Measurements from ENCODE around the gene RASAL2. TPM values are rescaled to one million over a fixed set of nuclear protein-coding genes. Genes with fewer than 3 reads are reported as not detected.

RASAL2 gene
- total RNA-seq, 4 donors from 2014 or later, result 26.0 to 51.4 (median 31.0) TPM

DNA sequence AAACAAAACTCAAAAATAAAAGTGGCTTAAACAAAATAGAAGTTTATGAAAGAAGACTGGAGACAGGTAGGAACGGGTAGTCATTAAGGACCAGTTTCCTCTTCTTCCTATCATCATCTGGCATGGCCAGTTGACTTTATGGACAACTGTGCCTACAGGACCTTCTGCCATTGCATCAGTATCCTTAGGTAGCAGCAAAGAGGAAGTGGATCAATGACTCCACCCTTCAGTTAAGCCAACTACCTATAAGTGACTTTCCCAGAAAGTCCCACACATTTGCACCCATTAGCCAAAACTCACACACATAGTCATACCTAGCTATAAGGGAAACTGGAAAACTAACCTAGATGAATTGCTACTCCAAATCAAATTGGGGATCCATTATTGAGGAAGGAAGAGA lies 51.7 kb downstream of the RASAL2 start:
- no peak for DNase-seq (ENCODE audit: low spot score in 2 of 2)
- intact Hi-C loops (cut with DNase I; ENCODE audit: low total_unique reads), result no loop called here
- TF ChIP-seq POLR2A (IDR thresholded peaks at IDR 0.05), result no peak
- TF ChIP-seq, protein P1, sequence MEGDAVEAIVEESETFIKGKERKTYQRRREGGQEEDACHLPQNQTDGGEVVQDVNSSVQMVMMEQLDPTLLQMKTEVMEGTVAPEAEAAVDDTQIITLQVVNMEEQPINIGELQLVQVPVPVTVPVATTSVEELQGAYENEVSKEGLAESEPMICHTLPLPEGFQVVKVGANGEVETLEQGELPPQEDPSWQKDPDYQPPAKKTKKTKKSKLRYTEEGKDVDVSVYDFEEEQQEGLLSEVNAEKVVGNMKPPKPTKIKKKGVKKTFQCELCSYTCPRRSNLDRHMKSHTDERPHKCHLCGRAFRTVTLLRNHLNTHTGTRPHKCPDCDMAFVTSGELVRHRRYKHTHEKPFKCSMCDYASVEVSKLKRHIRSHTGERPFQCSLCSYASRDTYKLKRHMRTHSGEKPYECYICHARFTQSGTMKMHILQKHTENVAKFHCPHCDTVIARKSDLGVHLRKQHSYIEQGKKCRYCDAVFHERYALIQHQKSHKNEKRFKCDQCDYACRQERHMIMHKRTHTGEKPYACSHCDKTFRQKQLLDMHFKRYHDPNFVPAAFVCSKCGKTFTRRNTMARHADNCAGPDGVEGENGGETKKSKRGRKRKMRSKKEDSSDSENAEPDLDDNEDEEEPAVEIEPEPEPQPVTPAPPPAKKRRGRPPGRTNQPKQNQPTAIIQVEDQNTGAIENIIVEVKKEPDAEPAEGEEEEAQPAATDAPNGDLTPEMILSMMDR (IDR thresholded peaks at IDR 0.05), result no peak
- H3K4me3 ChIP-seq (ENCODE audit: low read depth, poor library complexity, severe bottlenecking), result no peak overlapping the region
- WGBS, 2 donors, result 87 to 95% methylated on average over 1 of the region's 1 CpG

DNA sequence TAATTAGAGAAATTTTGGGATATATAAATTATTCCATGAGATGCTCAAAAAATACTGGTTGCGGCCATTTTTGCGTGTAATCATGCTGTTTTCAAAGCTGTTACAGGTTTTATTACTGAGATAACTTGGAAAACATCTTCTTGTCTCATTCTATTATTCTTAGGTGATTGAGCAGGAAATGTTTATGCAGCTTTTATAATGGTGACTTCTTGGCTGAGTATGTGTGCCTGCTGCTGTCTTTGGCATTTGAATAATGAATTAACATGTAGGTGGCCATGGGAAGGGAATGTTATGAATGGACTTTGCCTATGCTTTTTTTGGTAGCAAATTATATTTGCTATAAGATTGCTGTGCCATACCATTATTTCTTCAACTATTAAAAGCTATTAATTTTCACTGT lies 52.5 kb downstream of the RASAL2 start:
- 92% methylated on average over 2 of the region's 2 CpGs for WGBS, 2 donors
- DNase-seq (ENCODE audit: low spot score in 2 of 2), result no peak
- TF ChIP-seq POLR2A (IDR thresholded peaks at IDR 0.05), result no peak
- TF ChIP-seq, protein P1 (IDR thresholded peaks at IDR 0.05), result no peak
- no peak overlapping the region for H3K4me3 ChIP-seq (ENCODE audit: low read depth, poor library complexity, severe bottlenecking)
- intact Hi-C loops (cut with DNase I; ENCODE audit: low total_unique reads), result no loop called here

DNA sequence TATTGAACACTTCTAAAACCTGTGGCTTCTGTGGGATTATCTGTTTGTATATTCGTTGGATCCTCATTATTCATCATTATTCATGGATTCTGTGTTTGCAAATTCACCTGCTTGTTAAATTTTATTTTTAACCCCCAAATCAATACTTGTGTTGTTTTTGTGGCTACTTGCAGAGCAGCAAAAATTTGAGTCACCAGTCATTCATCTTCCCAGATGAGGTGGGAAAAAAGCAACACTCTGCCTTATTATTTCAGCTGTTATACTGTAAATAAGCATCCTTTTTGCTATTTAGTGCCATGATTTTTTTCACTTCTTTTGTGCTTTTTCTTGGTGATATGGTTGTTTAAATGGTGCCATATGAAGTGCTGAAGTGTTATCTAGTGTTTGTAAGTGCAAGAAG lies 56.7 kb downstream of the RASAL2 start:
- H3K4me3 ChIP-seq (ENCODE audit: low read depth, poor library complexity, severe bottlenecking), result no peak overlapping the region
- WGBS, 2 donors, result 0 to 2% methylated on average over 1 of the region's 1 CpG
- DNase-seq (ENCODE audit: low spot score in 2 of 2), result no peak
- intact Hi-C loops (cut with DNase I; ENCODE audit: low total_unique reads), result no loop called here
- TF ChIP-seq, protein P1 (IDR thresholded peaks at IDR 0.05), result no peak
- no peak for TF ChIP-seq POLR2A (IDR thresholded peaks at IDR 0.05)

- TF ChIP-seq, protein P1 (IDR thresholded peaks at IDR 0.05), result no peak
- no peak for TF ChIP-seq POLR2A (IDR thresholded peaks at IDR 0.05)
- intact Hi-C loops (cut with DNase I; ENCODE audit: low total_unique reads), result no loop called here
- WGBS, 2 donors, result 37 to 60% methylated on average over 1 of the region's 1 CpG
Measured at GRCh38 chr1:178151831-178152230, 57.9 kb downstream of the RASAL2 start.

GRCh38 chr1:178155481-178156255 lies 61.8 kb downstream of the RASAL2 start:
- WGBS, 2 donors, result 62 to 63% methylated on average over 6 of the region's 6 CpGs

More at GRCh38 chr1:178151831-178152230, 57.9 kb downstream of the RASAL2 start:
- DNase-seq (ENCODE audit: low spot score in 2 of 2), result no peak
- H3K4me3 ChIP-seq (ENCODE audit: low read depth, poor library complexity, severe bottlenecking), result no peak overlapping the region

More at GRCh38 chr1:178155481-178156255, 61.8 kb downstream of the RASAL2 start:
- TF ChIP-seq POLR2A (IDR thresholded peaks at IDR 0.05), result no peak
- TF ChIP-seq, protein P1 (IDR thresholded peaks at IDR 0.05), result no peak
- H3K4me3 ChIP-seq (ENCODE audit: low read depth, poor library complexity, severe bottlenecking), result no peak overlapping the region
- intact Hi-C loops (cut with DNase I; ENCODE audit: low total_unique reads), result no loop called here
- no peak for DNase-seq (ENCODE audit: low spot score in 2 of 2)
